IPS-NIHi7 (cell line): ENCODE measurements around the gene GNAI2.
"Not testable (repeated sequence)": the region's sequence is repeated elsewhere in the genome, so short reads cannot be mapped to it uniquely, and the experiment has no call there.

Experiments
- DNase-seq: peaks from one replicate; pipeline ENCODE4 v3.0.0; 2012; ENCODE audit warnings: mixed read lengths; ENCODE audit errors: extremely low spot score

The GNAI2 gene

DNA sequence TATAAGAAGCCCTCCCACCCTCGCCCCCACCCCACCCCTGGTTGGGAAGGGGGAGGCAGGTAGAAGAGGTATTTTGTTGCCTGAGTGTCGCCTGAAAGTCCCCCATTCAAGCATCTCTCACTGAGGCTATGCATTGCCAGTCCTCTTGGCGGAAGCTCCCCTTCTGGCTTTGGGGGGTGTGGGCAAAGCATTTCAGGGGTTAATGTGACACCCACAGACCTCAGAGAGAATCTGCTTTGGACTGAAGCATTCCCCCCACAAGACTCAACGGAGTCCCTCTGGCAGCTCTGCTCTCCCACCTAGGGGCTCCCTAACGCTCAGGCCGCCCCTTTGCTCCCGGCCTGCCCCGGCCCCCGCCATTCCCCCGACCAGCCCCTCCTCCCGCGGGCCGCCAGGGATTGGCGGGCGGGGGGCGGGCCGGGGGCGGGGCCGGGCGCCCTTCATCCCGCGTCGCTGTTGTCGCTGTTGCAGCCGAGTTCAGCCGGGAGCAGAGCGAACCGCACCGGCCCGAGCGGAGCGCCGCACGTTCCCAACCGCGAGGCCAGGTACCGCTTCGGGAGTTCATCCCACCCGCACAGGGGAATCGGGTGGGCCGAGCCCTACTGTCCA is 31.1 kb upstream of the GNAI2 start, which contains the start of gene SLC38A3:
TSS of gene SLC38A3 (plus strand) at position 468 of the 609 bp plus-strand sequence. CDS start 8,929 bp downstream, outside the sequence.
- peak; percentile 94 for DNase-seq

GRCh38 chr3:50205413-50206276 is 30.4 kb upstream of the GNAI2 start:
- DNase-seq, result peak; percentile 80

DNA sequence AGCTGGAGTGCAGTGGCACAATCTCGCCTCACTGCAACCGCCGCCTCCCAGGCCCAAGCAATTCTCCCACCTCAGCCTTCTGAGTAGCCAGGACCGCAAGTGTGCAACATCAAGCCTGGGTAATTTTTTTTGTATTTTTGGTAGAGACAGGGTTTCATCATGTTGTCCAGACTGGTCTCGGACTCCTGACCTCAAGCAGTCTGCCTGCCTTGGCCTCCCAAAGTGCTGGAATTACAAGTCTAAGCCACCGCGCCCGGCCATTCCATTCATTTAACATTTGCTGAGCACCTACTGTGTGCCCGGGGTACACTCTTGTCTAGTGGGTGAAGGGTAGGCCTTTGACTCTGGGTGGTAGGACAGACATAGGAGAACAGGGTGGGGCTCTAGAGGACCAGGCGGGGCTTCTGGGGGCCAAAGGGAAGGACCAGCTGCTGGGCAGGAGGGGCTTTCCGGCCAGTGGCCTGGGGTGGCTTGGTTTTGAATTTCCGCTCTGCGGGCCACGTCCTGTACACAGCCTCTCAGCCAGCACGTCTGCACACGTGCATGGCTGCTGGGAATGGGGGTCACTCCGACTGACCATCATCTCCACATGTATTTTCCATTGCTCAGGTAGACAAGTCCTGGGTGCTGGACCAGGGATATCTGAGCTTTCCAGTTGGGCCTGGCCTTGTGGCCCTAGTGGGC is 28.5 kb upstream of the GNAI2 start:
- no peak for DNase-seq

GRCh38 chr3:50208677-50209344 is 27.2 kb upstream of the GNAI2 start:
- no peak for DNase-seq

DNA sequence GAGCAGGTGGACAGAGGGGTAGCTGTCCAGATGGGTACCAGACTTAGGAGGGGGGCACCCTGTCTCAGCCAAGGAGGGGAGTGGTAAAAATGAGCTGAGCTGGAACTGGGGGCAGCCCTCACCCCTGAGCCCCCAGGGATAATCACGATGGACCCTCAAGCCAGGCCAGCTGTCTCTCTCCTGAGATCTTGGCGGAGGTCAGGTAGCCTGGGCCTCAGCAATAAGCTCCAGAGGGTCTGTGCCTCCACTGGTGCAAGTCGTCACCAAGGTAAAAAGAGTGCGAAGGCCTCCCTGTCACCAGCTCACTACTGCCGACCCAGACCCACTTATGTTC is 25.9 kb upstream of the GNAI2 start:
- DNase-seq, result no peak

DNA sequence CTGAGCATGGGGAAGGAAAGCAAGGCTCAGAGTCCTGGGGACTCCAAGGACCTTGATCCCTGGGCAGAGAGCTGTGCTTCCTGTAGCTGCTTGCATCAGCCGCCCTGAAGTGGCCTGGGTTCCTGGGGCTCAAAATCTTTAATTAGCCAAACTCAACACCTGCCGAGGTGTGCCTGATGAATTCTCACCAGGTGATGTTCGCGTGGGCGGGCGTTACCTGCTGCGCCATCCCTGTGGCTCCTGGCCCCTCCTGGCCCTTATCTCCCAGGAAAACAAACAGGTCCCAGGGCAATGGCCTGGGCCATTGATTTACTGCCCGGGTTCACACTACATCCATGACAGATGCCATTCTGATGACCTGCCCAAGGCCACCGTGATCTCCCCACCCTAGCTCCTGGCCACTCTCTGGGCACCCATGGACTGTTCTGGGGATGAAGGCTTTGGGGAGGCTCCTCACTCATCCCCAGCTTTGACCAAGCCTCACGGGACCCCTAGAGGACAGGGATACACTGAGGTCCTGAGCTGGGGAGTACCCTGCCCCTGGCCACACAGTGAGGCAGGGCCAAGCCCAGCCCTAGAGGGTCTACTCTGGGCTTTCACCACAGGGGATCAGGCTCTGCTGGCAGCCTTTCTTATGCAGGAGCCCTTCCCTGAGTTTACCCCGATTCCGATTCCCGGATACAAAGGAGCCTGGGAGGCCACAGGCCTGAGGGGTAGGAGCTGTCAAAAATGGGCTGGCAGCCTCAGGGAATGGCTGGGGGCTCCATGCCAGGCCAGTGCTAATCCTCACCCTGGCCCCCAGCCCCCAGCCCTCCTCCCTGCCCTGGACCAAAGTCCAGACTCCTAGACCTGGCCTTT is 25.3 kb upstream of the GNAI2 start:
- peak; percentile 58 for DNase-seq

DNA sequence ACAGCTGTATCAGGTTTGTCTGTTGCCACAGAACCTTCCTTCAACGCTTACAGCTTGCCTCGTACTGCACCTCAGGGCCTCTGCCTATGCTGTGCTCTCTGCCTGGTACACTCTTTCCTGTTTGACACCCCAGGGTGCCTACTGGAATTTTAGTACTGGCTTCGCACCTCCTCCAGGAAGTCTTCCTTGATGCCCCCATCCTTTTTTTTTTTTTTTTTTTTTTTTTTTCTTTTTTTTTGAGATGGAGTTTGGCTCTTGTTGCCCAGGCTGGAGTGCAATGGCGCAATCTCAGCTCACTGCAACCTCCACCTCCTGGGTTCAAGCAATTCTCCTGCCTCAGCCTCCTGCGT is 24.7 kb upstream of the GNAI2 start:
- DNase-seq, result not testable (repeated sequence)

GRCh38 chr3:50211930-50212329 is 24.1 kb upstream of the GNAI2 start:
- no peak for DNase-seq

DNA sequence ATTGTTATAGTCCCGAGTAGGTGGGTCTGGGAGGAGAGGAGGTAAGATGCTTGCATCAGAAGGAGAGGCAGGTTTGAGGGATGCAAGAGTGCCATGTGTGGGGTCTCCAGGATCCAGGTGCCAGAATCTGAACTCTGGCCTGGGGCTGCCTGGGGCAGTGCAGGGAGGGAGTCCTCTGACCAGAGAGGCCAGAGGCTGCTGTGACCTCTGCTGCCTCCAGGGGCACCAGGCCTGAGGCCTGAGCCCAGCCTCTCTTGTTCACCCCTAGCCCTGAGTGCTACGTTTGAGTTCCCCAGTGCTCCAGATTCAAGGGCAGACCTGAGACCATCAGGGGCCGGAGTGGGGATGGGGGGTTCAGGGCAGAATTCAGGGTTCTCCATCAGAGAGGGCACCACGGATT is 23.5 kb upstream of the GNAI2 start:
- DNase-seq, result no peak

DNA sequence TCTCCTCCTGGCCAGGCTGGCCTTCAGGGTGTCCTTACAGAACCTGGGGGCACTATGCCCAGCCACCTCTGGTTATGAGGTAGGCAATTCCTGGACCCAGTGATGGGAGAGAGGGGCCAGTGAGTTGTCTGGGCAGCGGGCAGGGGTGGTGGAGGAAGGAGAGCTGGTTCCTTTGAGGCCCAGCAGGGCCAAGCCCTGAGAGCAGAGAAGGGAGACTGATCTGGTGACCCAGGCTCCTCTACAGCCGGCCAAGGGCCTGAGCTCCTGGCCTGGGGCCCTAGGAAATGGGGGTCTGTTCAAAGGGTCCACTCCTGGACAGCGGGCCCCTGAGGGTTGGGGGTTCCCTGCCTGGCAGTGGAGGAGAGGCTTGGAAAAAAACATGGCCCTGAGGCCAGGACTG is 23.0 kb upstream of the GNAI2 start:
- no peak for DNase-seq

- no peak for DNase-seq
Observed at GRCh38 chr3:50213373-50213772, 22.6 kb upstream of the GNAI2 start.

GRCh38 chr3:50214824-50215223 is 21.2 kb upstream of the GNAI2 start:
- DNase-seq, result no peak

GRCh38 chr3:50215529-50215928 is 20.5 kb upstream of the GNAI2 start:
- DNase-seq, result no peak

DNA sequence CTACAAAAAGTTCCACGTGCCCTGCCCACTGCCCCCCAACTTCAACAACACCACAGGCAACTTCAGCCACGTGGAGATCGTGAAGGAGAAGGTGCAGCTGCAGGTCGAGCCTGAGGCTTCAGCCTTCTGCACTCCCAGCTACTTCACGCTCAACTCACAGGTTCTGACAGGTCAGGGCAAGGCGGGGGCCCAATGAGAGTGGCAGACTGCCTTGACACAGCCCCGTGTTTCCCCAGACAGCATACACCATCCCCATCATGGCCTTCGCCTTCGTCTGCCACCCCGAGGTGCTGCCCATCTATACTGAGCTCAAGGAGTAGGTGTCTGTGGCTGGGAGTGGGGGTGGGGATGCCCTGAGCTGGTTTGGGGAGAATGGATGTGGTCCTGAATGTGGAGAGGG is 18.3 kb upstream of the GNAI2 start:
- no peak for DNase-seq

GRCh38 chr3:50218448-50218847 is 17.6 kb upstream of the GNAI2 start:
- no peak for DNase-seq

DNA sequence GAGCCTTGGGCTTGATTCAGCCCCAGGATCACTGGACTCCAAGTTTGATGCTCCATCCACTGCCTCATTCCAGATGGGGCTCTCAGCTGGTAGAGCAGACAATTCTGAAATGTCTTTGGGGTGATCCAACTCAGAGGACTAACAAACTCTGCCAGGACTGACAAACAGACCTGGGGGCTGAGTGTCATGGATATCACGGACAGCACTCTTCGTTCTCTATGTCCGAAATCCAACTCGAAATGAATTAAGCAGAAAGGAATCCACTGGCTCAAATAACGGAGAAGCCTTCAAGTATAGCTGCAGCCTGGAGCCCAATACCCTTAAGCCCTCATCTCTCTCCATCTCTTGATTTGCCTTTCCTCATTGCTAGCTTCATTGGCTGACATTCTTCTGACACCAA is 16.7 kb upstream of the GNAI2 start:
- no peak for DNase-seq

GRCh38 chr3:50220109-50220508 is 15.9 kb upstream of the GNAI2 start:
- DNase-seq, result no peak

- no peak for DNase-seq
Observed at GRCh38 chr3:50221051-50221410, 15.0 kb upstream of the GNAI2 start.

DNA sequence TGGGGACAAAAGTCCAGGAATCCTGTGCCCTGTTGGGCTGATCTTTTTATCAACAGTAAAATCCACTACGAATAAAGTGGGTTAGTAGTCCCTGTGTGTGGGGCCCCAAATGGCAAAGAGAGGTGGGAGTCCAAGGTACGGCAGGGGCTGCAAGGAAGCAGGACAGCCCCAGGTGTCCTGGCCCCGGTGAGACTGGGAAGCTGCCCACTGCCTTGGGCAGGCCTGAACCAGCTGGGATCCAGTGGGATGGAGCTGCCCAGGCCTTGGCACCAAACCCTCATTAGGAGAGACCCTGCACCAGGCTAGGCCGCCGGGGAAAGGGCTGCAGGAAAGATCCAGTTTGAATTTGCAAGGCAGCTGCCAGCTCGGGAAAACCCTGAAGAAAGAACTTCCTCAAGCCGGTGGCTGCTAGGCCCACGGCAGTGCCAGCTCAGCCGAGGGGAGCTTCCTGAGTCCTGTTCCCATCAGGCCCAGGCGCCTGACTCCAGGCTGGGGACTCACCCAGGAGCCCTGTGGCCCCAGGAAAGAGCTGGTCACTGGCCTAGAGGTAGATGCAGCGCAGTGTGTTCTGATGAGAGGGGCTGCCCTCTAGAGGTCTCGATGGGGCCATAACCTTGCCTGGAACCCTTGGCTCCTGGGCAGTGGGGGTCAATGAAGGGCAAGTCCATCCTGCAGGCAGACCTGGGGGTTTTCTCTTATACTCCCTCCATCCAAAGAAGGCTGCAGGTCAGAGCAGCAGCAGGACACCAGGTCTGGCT is 14.4 kb upstream of the GNAI2 start:
- peak; percentile 84 for DNase-seq

DNA sequence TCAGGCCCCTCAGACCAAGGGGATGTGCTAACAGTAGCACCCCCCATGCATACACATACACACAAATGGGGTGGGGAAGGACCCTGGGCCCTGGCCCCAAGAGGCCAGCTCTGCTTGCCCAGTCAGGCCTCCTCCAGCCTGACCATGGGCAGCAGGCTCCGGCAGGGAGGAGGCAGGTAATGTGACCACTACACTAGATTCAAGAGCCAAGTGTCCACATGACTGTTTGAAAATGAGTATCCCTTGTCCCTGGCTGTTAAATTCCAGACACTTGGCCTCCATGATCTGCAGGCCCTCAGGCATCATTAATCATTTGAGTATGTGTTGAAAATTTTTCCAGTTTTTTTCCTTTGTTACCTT is 13.9 kb upstream of the GNAI2 start:
- no peak for DNase-seq

- DNase-seq, result no peak
Observed at GRCh38 chr3:50224639-50225038, 11.4 kb upstream of the GNAI2 start.
